A549 (cell line): ENCODE measurements around the gene DBF4. TPM values are rescaled to one million over a fixed set of nuclear protein-coding genes. Genes with fewer than 3 reads are reported as not detected.

Experiments used
- ATAC-seq, 2 experiments: fragments of 200-7000 bp in 1 of 2; fragments of >200 bp in 1 of 2; cut with Nextera tagmentation in 1 of 2; cut with Tn5 transposase in 1 of 2; 3 replicates each; pipeline versions ENCODE4 v1.8.0 to v1.9.1; 2018 to 2020; ENCODE audit warnings: mild to moderate bottlenecking in 1 of 2, moderate library complexity in 1 of 2
- CTCF ChIA-PET: fragments of 300-600 bp; sonication (Branson Sonifier 250); formaldehyde crosslinking; extraction: SDS; loops from one replicate; lab custom pipeline; 2021; ENCODE audit warnings: antibody characterized with exemption, inconsistent platforms; lab: Yijun Ruan, JAX
- POLR2A ChIA-PET: fragments of 350-600 bp; formaldehyde crosslinking; extraction: SDS; loops from one replicate; lab custom pipeline; 2021; ENCODE audit warnings: antibody characterized with exemption, inconsistent platforms; lab: Yijun Ruan, JAX
- DNase-seq, 2 experiments: peaks; one replicate each; pipeline versions ENCODE4 v3.0.0 to v3.0.0-alpha.2; 2011 to 2016; ENCODE audit warnings: low read depth in 1 of 2, low spot score in 1 of 2
- FAIRE-seq: peaks from 2 replicates; lab custom pipeline; 2011; peaks lifted over from hg19 to GRCh38; lab: Jason Lieb, UNC
- H3K27ac ChIP-seq, 2 experiments: fragments of >200 bp; sonication (Bioruptor Twin); formaldehyde crosslinking; 3 replicates each; pipeline ENCODE4 v1.5.1; 2016 to 2017
- H3K4me1 ChIP-seq: fragments of >200 bp; sonication (Bioruptor Twin); formaldehyde crosslinking; 3 replicates; pipeline ENCODE4 v1.6.1; 2016
- H3K4me2 ChIP-seq: fragments of >200 bp; sonication (Bioruptor Twin); formaldehyde crosslinking; 3 replicates; pipeline ENCODE4 v1.6.1; 2016
- H3K4me3 ChIP-seq: fragments of >200 bp; sonication (Bioruptor Twin); formaldehyde crosslinking; 3 replicates; pipeline ENCODE4 v1.5.1; 2016
- H3K9me3 ChIP-seq: fragments of >200 bp; sonication (Bioruptor Twin); formaldehyde crosslinking; 3 replicates; pipeline ENCODE4 v1.6.1; 2016
- CBX2 ChIP-seq: fragments of 200-600 bp; sonication (generic); IDR thresholded peaks from 2 replicates; pipeline ENCODE4 v1.6.1; 2016; ENCODE audit warnings: low read depth, mild to moderate bottlenecking, borderline replicate concordance
- CBX8 ChIP-seq: fragments of 200-600 bp; sonication (generic); IDR thresholded peaks from 2 replicates; pipeline ENCODE4 v1.6.1; 2016
- CEBPB ChIP-seq, 2 experiments: fragments of >200 bp in 1 of 2; sonication (Bioruptor Twin) in 1 of 2; formaldehyde crosslinking in 1 of 2; IDR thresholded peaks; 2 replicates each; pipeline ENCODE4 v1.6.1; 2012 to 2016
- CHD2 ChIP-seq: fragments of 150-350 bp; IDR thresholded peaks from 2 replicates; pipeline ENCODE4 v1.6.1; 2014; ENCODE audit warnings: low read length; ENCODE audit not compliant: partially characterized antibody
- CTCF ChIP-seq: fragments of >200 bp; sonication (Bioruptor Twin); formaldehyde crosslinking; IDR thresholded peaks from 3 replicates; pipeline ENCODE4 v1.5.1; 2016
- E2F6 ChIP-seq: IDR thresholded peaks from 2 replicates; pipeline ENCODE4 v1.6.1; 2012; ENCODE audit warnings: low read depth, borderline replicate concordance
- FOSL2 ChIP-seq, 2 experiments: fragments of 450-650 bp in 1 of 2; fragments of >200 bp in 1 of 2; sonication (Bioruptor Twin) in 1 of 2; formaldehyde crosslinking; IDR thresholded peaks; 2 replicates each; pipeline versions ENCODE4 v1.5.0 to v1.6.1; 2016 to 2020; ENCODE audit warnings: mild to moderate bottlenecking in 1 of 2, moderate library complexity in 1 of 2
- FOXS1 ChIP-seq: fragments of 250-450 bp; sonication (Bioruptor Pico); IDR thresholded peaks from 2 replicates; pipeline ENCODE4 v1.5.0; 2020; ENCODE audit warnings: mild to moderate bottlenecking, moderate library complexity
- HES2 ChIP-seq: fragments of >200 bp; sonication (Bioruptor Twin); formaldehyde crosslinking; IDR thresholded peaks from 2 replicates; pipeline ENCODE4 v1.6.1; 2016
- KDM1A ChIP-seq: fragments of 200-600 bp; sonication (generic); IDR thresholded peaks from 2 replicates; pipeline ENCODE4 v1.6.1; 2016; ENCODE audit warnings: low read depth, mild to moderate bottlenecking
- MYC ChIP-seq: IDR thresholded peaks from 2 replicates; pipeline ENCODE4 v1.6.1; 2012; ENCODE audit warnings: mild to moderate bottlenecking, inconsistent platforms, low read length, improper control_type of control experiment, borderline replicate concordance
- NPAS2 ChIP-seq: fragments of 250-450 bp; sonication (Bioruptor Pico); IDR thresholded peaks from 2 replicates; pipeline ENCODE4 v1.8.0; 2022; ENCODE audit warnings: mild to moderate bottlenecking, moderate library complexity, borderline replicate concordance
- PBX3 ChIP-seq: IDR thresholded peaks from 2 replicates; pipeline ENCODE4 v1.6.1; 2012
- RAD21 ChIP-seq, 2 experiments: fragments of >200 bp in 1 of 2; sonication (Bioruptor Twin) in 1 of 2; formaldehyde crosslinking in 1 of 2; IDR thresholded peaks in 1 of 2; conservative IDR thresholded peaks in 1 of 2; 2 replicates in 1 of 2; 3 replicates in 1 of 2; pipeline ENCODE4 v1.6.1; 2012 to 2018; ENCODE audit warnings: inconsistent platforms in 1 of 2
- RFX5 ChIP-seq: fragments of 450-650 bp; IDR thresholded peaks from 2 replicates; pipeline ENCODE4 v1.7.1; 2014; ENCODE audit warnings: antibody characterized with exemption, mild to moderate bottlenecking, moderate library complexity
- SMC3 ChIP-seq: fragments of >200 bp; sonication (Bioruptor Twin); formaldehyde crosslinking; IDR thresholded peaks from 3 replicates; pipeline ENCODE4 v1.6.1; 2018; ENCODE audit warnings: inconsistent platforms
- SREBF2 ChIP-seq: fragments of 450-650 bp; IDR thresholded peaks from 2 replicates; pipeline ENCODE4 v1.6.1; 2014; ENCODE audit warnings: mild to moderate bottlenecking, moderate library complexity
- TFCP2L1 ChIP-seq: fragments of 250-450 bp; sonication (Bioruptor Pico); IDR thresholded peaks from 2 replicates; pipeline ENCODE4 v1.5.0; 2021; ENCODE audit warnings: mild to moderate bottlenecking
- TP53 ChIP-seq: fragments of 250-450 bp; sonication (Bioruptor Pico); IDR thresholded peaks from 2 replicates; pipeline ENCODE4 v1.5.0; 2021; ENCODE audit warnings: mild to moderate bottlenecking, moderate library complexity
- ZNF302 ChIP-seq: fragments of 250-450 bp; sonication (Bioruptor Pico); IDR thresholded peaks from 2 replicates; pipeline ENCODE4 v1.9.0; 2021; ENCODE audit warnings: inconsistent platforms, mild to moderate bottlenecking, moderate library complexity
- WGBS: methylation state at CpG from one replicate; pipeline ENCODE4 v1.1.6; 2017; ENCODE audit errors: missing lambda C conversion rate; 5-methylcytosine and 5-hydroxymethylcytosine counted together
- polyA plus RNA-seq, 4 experiments: library from polyadenylated mRNA; depleted of rRNA in 3 of 4; stranded (reverse); fragments of >200 nt; fragmentation: RNase III in 1 of 4; extraction: RNeasy Plus Mini Kit Qiagen cat#74134 plus additional on column Dnase treatment in 1 of 4; gene quantifications; 2 replicates in 3 of 4; 3 replicates in 1 of 4; pipeline ENCODE4 v1.2.3, GENCODE V29; 2011 to 2017
- TF ChIP-seq, protein P1 (sequence below): fragments of >200 bp; sonication (Bioruptor Twin); formaldehyde crosslinking; IDR thresholded peaks from 3 replicates; pipeline ENCODE4 v1.6.1; 2016

The DBF4 gene
- polyA plus RNA-seq, 2 of the 4 experiments (the other 2 are of a cell fraction) = 27.8 to 29.3 TPM

- TF ChIP-seq PBX3 = no peak
- TF ChIP-seq, all 56 proteins: peak for 0
These were observed 6.1 kb downstream of the DBF4 start (continued) for GRCh38 chr7:87882151-87882937.

- no peak overlapping the region for H3K4me3 ChIP-seq
These were observed 8.7 kb downstream of the DBF4 start for GRCh38 chr7:87885018-87885417.

DNA sequence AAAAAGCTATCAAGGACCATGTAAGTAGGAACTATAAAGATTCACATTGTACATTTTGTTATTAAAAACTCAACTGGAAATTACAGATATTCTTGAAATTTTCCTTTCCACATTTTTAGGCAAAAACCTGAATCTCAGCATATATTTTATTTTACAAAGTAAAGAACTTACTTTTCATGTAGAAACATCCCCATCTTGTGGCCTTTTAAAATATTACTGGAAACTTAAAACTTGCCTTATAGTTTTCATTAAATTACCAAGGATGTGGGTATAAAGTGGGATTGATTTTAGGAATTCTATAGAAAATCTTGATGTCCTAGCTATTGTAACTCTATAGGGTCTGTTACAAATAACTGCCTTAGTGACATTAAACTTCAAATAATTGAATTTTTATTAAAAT, 10.6 kb downstream of the DBF4 start:
- no peak overlapping the region for H3K27ac ChIP-seq
- POLR2A ChIA-PET = no interaction called here
- FAIRE-seq = no peak

More at GRCh38 chr7:87885018-87885417, 8.7 kb downstream of the DBF4 start:
- WGBS = 89% methylated on average over 2 of the region's 2 CpGs
- FAIRE-seq (no peak), DNase-seq (peak in 1 of 2 experiments; percentile 19), ATAC-seq (peak; percentile 37 to 74; a peak in 3 of 6 replicates)
- no peak overlapping the region for H3K27ac ChIP-seq
- no peak overlapping the region for H3K4me2 ChIP-seq
- ChIA-PET POLR2A (no interaction called here), CTCF (interaction anchor here (1.0 to 3.2 kb wide), 3 partner anchors 88 to 378 kb away, joined by 3 to 18 read pairs (median 4); no protein-coding TSS in a partner anchor)
- no peaks in the 10 kb centered on the region for H3K9me3 ChIP-seq
- TF ChIP-seq, protein P1, sequence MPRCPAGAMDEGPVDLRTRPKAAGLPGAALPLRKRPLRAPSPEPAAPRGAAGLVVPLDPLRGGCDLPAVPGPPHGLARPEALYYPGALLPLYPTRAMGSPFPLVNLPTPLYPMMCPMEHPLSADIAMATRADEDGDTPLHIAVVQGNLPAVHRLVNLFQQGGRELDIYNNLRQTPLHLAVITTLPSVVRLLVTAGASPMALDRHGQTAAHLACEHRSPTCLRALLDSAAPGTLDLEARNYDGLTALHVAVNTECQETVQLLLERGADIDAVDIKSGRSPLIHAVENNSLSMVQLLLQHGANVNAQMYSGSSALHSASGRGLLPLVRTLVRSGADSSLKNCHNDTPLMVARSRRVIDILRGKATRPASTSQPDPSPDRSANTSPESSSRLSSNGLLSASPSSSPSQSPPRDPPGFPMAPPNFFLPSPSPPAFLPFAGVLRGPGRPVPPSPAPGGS = no peak
- TF ChIP-seq RFX5 (no peak), ZNF302 (no peak), CBX8 (no peak), FOSL2 (IDR thresholded peaks at IDR 0.05) (no peak), FOSL2 (CRISPR knock-in tag; IDR thresholded peaks at IDR 0.05) (no peak), KDM1A (no peak), TP53 (CRISPR knock-in tag) (no peak), CBX2 (no peak), NPAS2 (CRISPR knock-in tag) (no peak), PBX3 (no peak), HES2 (no peak)
- no peaks in the 10 kb centered on the region for H3K4me1 ChIP-seq

More for the DNA sequence above, 10.6 kb downstream of the DBF4 start:
- CTCF ChIA-PET = interaction anchor here (0.8 to 3.2 kb wide), 21 partner anchors 8 to 735 kb away, joined by 3 to 18 read pairs (median 3); partner anchors contain the start of gene DMTF1
- H3K4me3 ChIP-seq = no peak overlapping the region
- ATAC-seq (no peak), DNase-seq (peak in 1 of 2 experiments; percentile 41)
- H3K4me1 ChIP-seq = no peaks in the 10 kb centered on the region
- H3K9me3 ChIP-seq = no peaks in the 10 kb centered on the region
- TF ChIP-seq E2F6 (no peak), RAD21 (conservative IDR thresholded peaks at IDR 0.05 in 1 of 2, IDR thresholded peaks at IDR 0.05 in 1 of 2) (peak; percentile 49 to 75), RFX5 (no peak), TFCP2L1 (no peak), MYC (no peak), CHD2 (no peak), FOXS1 (no peak), SREBF2 (no peak), CEBPB (IDR thresholded peaks at IDR 0.05) (no peak), TP53 (CRISPR knock-in tag) (no peak), PBX3 (no peak), CTCF (peak; percentile 60; the same call in 2 of the 3 replicates), SMC3 (peak; percentile 59; the same call in 2 of the 3 replicates), CBX2 (no peak)
- TF ChIP-seq, all 56 proteins: peak for 3
- no peak overlapping the region for H3K4me2 ChIP-seq
